Stomach smooth muscle (tissue), 2 donors: Measurements from ENCODE around the gene GTPBP4.

Experiments used
- H3K27ac ChIP-seq: one replicate; pipeline ENCODE4 v1.7.0; 2013; ENCODE audit warnings: mild to moderate bottlenecking, low read length, inconsistent platforms
- H3K27me3 ChIP-seq, 2 donors: one replicate each; pipeline ENCODE4 v1.7.0; 2013; ENCODE audit warnings: low read length in 2 of 2; ENCODE audit not compliant: insufficient read depth in 2 of 2, control insufficient read depth in 1 of 2
- H3K36me3 ChIP-seq, 2 donors: one replicate each; pipeline ENCODE4 v1.7.0; 2013; ENCODE audit warnings: low read length in 2 of 2; ENCODE audit not compliant: control insufficient read depth in 2 of 2, insufficient read depth in 2 of 2
- H3K4me1 ChIP-seq: one replicate; pipeline ENCODE4 v1.7.0; 2013; ENCODE audit warnings: low read length; ENCODE audit not compliant: control insufficient read depth, insufficient read depth
- H3K4me3 ChIP-seq, 2 donors: one replicate each; pipeline ENCODE4 v1.7.0; 2013; ENCODE audit warnings: low read length in 2 of 2
- H3K9ac ChIP-seq, 2 donors: one replicate each; pipeline ENCODE4 v1.7.0; 2013; ENCODE audit warnings: low read length in 2 of 2, mild to moderate bottlenecking in 1 of 2
- H3K9me3 ChIP-seq, 2 donors: one replicate each; pipeline ENCODE4 v1.7.0; 2013; ENCODE audit warnings: low read length in 2 of 2; ENCODE audit not compliant: control insufficient read depth in 2 of 2
- donor health status: healthy.
- donor health status: Pancreatic carcinoma.

Gene GTPBP4

DNA sequence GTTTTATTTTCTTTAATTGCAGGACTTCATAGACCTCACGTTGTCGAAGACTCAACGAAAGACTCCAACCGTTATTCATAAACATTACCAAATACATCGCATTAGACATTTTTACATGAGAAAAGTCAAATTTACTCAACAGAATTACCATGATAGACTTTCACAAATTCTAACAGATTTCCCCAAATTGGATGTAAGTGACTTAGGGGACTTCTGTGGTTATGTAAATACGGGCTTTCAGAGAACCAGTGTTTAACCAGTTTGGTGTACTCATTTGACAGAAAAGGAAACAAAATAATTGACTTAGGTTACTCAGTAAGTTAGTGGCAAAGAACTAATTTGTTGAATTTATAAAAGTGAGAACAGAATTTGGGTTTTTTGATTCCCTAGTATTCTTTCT, 4.2 kb downstream of the GTPBP4 start:
- Histone ChIP-seq H3K36me3 (peaks cover 28 to 32% of the 10 kb centered on the region in 2 donors), H3K9me3 (no peaks in the 10 kb centered on the region), H3K4me1 (peaks cover 12% of the 10 kb centered on the region), H3K4me3 (no peak overlapping the region), H3K27ac (no peak overlapping the region), H3K27me3 (no peaks in the 10 kb centered on the region), H3K9ac (no peak overlapping the region)

DNA sequence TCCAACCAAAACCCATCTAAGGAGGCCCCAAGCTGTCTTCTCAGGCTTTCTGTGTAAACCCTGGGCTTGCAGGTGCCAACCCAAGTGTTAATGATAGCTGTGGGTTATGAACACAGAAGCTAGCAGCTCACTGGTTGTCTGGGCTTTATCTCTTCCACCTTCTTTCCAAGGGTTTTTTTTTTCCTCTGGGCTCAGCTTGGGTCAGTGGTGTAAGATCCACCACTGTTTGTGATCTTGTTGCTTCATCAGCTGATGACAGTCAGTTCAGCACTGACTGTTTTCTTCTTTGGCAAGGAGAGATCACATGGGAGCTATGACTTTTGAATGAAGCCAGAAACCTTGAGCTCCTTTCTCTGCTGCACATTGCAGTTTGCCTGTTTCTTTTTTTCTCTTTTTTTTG, 4.6 kb downstream of the GTPBP4 start:
- Histone ChIP-seq H3K9me3 (no peaks in the 10 kb centered on the region), H3K27me3 (no peaks in the 10 kb centered on the region), H3K9ac (no peak overlapping the region), H3K4me3 (no peak overlapping the region), H3K36me3 (peaks cover 32 to 35% of the 10 kb centered on the region in 2 donors), H3K27ac (no peak overlapping the region), H3K4me1 (peaks cover 10% of the 10 kb centered on the region)

DNA sequence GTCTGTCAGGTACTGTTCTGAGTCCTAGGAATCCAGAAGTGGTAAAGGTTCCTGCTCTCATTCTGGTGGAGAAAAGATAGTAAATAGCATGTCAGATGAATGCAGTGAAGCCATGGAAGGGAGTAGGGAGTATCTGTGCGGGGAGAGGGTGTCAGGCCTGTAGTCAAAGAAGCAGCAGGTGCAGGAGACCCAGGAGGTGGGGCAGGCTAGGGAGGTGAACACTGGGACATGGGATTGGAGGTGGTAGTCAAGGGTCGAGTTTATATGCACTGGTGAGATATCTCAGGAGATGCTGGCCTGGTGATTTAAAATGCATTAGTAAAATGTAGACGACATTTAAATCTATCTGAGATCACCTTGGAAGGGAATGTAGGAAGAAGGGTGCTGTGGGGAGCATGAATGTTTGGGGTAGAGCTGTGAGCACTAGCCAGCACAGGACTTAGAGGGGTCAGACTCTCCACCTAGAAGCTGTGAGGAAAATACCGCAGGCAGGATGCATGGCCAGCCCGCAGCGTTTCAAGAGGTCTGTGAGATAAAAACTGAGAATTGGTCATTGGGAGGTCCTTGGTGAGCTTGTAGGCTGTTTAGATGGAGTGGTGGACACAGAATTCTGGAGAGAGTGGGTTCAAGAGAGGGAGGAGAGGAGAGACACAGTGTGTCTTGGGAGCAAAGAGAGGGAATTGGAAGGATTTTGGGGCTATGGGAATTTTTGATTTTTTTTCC, 6.8 kb downstream of the GTPBP4 start:
- Histone ChIP-seq H3K4me3 (no peak overlapping the region), H3K9ac (no peak overlapping the region), H3K27me3 (no peaks in the 10 kb centered on the region), H3K27ac (no peak overlapping the region), H3K4me1 (no peaks in the 10 kb centered on the region), H3K36me3 (peaks cover 46 to 51% of the 10 kb centered on the region in 2 donors), H3K9me3 (no peaks in the 10 kb centered on the region)

DNA sequence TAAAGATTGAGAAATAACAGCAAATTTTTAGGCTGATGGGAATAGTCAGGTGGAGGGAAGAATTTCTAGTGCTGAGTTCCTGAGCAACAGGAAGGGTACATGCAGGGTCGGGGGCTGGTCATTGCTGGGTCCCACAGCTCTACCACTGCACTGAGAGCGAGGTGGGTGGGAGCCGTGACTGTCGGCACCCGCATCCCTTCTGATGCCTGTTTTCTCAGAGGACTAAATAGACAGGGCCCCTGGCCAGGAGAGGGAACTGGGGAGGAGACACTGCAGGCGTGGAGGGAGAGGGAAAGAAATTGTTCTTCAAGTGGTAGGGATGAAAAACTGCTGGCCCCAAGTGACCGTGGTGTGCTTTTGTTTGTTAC, 7.3 kb downstream of the GTPBP4 start:
- no peak overlapping the region for H3K4me3 ChIP-seq
- H3K36me3 ChIP-seq, result peaks cover 48 to 53% of the 10 kb centered on the region in 2 donors
- no peaks in the 10 kb centered on the region for H3K27me3 ChIP-seq

DNA sequence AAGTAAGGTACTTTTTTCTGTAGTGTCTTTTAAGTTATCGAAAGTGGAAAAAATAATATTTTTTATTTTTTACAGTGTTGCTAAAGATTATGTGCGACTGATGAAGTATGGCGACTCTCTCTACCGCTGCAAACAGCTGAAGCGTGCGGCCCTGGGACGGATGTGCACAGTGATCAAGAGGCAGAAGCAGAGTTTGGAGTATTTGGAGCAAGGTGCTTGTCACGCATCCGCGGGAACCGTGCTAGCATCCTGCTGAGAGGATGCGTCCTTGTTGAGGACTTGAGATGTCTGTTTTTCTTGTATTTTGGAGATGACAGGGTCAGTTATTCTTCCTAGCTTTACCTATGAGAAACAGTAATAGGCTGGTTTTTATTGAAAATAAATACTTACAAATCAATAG, 7.8 kb downstream of the GTPBP4 start:
- Histone ChIP-seq H3K9me3 (no peaks in the 10 kb centered on the region), H3K27ac (no peak overlapping the region), H3K4me1 (no peaks in the 10 kb centered on the region), H3K27me3 (no peaks in the 10 kb centered on the region), H3K4me3 (no peak overlapping the region), H3K36me3 (peaks cover 51 to 58% of the 10 kb centered on the region in 2 donors), H3K9ac (no peak overlapping the region)

More for the DNA sequence above, 7.3 kb downstream of the GTPBP4 start:
- no peak overlapping the region for H3K9ac ChIP-seq
- H3K27ac ChIP-seq, result no peak overlapping the region
- no peaks in the 10 kb centered on the region for H3K4me1 ChIP-seq
- no peaks in the 10 kb centered on the region for H3K9me3 ChIP-seq

DNA sequence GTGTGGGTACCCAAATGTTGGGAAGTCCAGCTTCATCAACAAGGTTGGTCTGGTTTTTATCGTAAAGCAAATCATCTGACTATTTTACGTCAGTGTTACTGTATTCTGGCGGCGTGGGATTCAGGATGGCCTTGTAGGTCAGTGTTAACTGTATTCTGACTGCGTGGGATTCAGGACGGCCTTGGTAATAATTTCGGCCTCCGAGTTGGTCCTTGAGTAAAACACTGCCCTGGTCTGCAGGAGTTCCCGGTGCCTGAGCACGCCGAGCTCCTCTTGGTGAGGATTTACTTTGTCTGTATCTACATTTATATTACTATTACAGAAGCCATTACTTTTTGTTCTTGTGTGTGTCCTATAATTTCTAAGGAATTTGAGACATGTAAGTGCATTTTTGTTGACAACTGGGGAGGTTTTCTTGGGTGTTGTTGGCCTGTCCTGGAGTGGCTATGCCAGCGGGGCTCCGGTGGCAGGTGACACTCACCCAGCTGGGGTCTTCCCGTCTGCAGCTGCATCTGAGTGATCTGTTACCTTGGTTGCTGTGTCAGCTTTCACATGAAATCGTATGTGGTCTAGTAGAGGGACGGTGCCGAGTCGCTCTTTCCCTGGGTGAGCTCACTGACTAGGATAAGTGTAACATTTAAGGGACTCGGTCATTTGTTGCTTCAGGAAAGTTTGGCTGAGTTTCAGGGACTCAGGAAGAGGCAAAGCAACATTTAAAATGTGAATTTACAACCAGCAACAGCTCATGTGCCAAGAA, 9.2 kb downstream of the GTPBP4 start:
- Histone ChIP-seq H3K4me1 (no peaks in the 10 kb centered on the region), H3K9ac (no peak overlapping the region)

DNA sequence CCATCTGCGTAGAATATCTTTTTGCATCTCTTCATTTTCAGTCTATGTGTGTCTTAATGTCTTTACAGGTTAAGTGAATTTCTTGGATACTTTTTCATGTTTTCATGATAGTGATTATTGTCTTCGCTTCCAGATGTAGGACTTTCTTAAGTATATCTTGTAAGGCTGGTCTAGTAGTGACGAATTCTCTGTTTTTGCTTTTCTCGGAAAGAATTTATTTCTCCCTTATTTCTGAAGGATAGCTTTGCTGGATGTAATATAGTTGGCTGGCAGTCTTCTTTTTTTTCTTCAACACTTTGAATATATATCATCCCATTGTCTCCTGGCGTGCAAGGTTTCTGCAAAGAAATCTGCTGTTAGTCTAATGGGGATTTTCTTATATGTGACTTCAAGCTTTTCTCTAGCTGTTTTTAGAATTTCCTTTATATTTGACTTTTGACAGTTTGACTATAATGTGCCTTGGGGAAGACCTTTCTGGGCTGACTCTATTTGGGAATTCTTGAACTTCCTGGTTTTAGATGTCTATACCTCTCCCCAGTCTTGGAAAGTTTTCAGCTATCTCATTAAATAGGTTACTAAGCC, 14.3 kb downstream of the GTPBP4 start:
- no peaks in the 10 kb centered on the region for H3K4me1 ChIP-seq
- H3K4me3 ChIP-seq, result no peak overlapping the region
- H3K27ac ChIP-seq, result no peak overlapping the region
- peaks cover 0 to 3% of the 10 kb centered on the region in 2 donors for H3K9me3 ChIP-seq
- no peaks in the 10 kb centered on the region for H3K27me3 ChIP-seq
- H3K36me3 ChIP-seq, result peaks cover 71 to 73% of the 10 kb centered on the region in 2 donors
- H3K9ac ChIP-seq, result no peak overlapping the region

More for the DNA sequence above, 9.2 kb downstream of the GTPBP4 start:
- peaks cover 59 to 68% of the 10 kb centered on the region in 2 donors for H3K36me3 ChIP-seq
- peaks cover 0 to 3% of the 10 kb centered on the region in 2 donors for H3K9me3 ChIP-seq
- no peak overlapping the region for H3K27ac ChIP-seq
- no peaks in the 10 kb centered on the region for H3K27me3 ChIP-seq
- no peak overlapping the region for H3K4me3 ChIP-seq

DNA sequence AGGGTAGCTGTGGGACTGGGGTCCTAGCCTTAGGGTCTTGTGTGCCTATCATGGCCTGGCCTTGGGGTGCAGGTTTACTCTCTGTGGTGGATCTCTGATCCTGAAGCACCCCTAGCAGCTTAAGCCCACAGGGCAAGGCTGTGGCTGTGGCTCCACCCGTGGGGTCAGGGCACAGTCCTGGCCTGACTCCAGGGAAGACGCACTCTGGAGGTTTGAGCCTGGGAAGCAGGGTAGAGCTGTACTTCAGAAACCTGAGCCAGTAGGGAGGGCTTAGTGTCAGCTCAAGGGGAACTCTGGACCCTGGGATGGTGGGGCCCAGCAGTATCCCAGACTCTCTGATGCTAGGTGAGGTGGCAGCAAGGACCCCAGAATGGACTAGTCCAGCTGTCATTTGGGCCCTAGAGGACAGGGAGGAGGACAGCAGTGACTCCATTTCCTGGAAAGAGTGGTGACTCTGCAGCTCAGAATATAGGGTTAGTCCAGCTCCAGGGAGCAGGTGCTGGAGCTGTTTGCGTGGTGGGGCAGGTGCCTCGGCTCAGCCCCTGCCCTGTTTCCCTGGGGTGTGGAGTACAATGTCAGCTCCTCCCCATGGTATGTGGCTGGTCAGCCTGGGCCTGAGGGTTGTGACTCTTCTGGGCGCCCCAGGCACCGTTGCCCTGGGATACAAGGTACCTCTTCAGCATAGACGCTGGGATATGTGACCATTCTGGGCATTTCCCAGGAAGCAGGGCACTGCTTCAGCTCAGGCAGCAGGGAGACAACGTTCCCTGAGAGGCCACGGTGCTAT, 15.8 kb downstream of the GTPBP4 start:
- Histone ChIP-seq H3K27me3 (no peaks in the 10 kb centered on the region), H3K4me1 (no peaks in the 10 kb centered on the region), H3K36me3 (peaks cover 68 to 71% of the 10 kb centered on the region in 2 donors), H3K9me3 (peaks cover 0 to 3% of the 10 kb centered on the region in 2 donors), H3K27ac (no peak overlapping the region), H3K9ac (no peak overlapping the region), H3K4me3 (no peak overlapping the region)

DNA sequence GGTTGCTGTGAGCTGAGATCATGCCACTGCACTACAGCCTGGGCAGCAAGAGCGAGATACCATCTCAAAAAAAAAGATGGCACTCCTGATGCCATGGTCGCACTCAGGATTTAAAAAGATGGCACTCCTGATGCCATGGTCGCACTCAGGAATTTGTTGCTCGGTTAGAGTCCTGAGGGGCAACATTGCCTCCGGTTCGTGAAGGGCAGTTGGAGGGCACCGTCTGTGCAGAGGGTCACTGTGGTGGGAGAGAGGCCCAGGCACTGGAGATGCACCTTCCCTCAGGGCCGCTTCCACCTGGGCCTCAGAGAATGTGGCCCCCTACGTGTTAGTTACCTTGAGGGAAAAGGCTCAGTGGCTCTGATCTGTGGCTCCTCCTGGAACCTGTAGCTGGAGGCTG, 18.3 kb downstream of the GTPBP4 start:
- peaks cover 74 to 75% of the 10 kb centered on the region in 2 donors for H3K36me3 ChIP-seq
- no peaks in the 10 kb centered on the region for H3K27me3 ChIP-seq
- H3K4me3 ChIP-seq, result no peak overlapping the region
- no peaks in the 10 kb centered on the region for H3K4me1 ChIP-seq
- no peak overlapping the region for H3K27ac ChIP-seq
- peaks cover 0 to 3% of the 10 kb centered on the region in 2 donors for H3K9me3 ChIP-seq
- no peak overlapping the region for H3K9ac ChIP-seq

DNA sequence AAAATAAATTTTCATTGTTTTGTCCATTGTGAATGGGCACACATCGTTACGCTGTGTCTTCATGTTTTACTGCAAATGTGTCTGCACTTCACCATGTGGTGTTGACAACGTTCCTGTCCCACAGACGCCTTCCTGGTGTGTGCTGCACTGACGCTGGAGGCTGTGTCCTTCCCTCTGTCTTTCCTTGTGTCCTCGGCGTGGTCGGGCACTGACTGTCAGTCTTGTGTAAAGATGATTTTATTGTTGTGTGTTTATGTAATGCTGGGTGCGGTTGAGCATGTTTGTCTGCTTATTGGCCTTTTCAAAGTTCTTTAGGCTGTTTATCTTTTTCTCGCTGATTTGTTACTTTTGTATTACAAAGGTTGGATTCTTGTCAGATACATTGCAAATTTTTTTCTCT, 19.3 kb downstream of the GTPBP4 start:
- Histone ChIP-seq H3K27me3 (no peaks in the 10 kb centered on the region), H3K4me3 (no peak overlapping the region), H3K27ac (no peak overlapping the region), H3K4me1 (no peaks in the 10 kb centered on the region), H3K9me3 (no peaks in the 10 kb centered on the region), H3K9ac (no peak overlapping the region), H3K36me3 (peaks cover 79 to 81% of the 10 kb centered on the region in 2 donors)
